ENCODE results near the gene HIP1R.
"Not testable (repeated sequence)": the region's sequence is repeated elsewhere in the genome, so short reads cannot be mapped to it uniquely, and the experiment has no call there.

The HIP1R gene

DNA sequence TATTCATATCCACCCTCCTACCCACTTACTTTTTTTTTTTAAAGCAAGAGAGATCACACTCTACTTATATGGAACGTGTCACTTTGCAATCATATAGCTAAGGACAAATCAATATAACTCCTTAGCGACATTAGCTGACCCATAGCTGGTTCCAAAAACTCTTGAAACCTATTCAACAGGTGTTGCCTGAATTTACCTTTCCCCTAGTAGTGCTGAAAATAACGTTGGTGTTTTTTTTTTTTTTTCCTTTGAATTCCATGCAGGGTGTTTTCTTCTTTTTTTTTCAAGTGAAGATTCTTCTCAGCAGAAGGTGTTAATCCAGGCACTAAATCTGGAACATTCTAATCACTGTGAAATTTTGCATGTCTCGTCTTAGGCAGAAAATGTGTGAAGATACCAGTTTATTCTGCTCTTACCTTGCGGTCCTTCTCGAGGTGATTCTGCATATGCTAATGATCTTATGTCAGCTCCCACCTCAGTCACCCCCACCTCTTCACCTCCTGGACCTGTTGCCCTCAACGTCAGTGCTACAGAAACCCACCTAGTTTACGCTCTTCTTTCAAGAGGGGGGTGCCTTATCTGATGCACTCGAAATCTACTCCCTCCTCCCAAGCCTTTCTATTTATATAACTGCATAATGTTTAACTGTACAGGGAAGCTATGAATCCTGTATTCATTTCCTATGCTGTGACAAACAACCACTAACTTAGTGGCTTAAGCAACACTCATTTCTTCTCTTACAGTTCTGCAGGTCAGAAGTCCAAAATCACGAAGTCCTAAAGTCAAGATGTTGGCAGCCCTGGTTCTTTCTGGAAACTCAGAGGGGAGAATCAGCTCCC lies 67.8 kb downstream of the HIP1R start:
- TF ChIP-seq CTCF (IDR thresholded peaks at IDR 0.05; ENCODE audit: low read length, missing control alignments) = no peak
- DNase-seq (ENCODE audit: low read depth) = no peak
- no peak overlapping the region for H3K4me3 ChIP-seq (replicated peaks; ENCODE audit: low read depth, low read length)

GRCh38 chr12:122903693-122904034 lies 68.4 kb downstream of the HIP1R start:
- H3K4me3 ChIP-seq (replicated peaks; ENCODE audit: low read depth, low read length) = no peak overlapping the region
- DNase-seq (ENCODE audit: low read depth) = no peak
- no peak for TF ChIP-seq CTCF (IDR thresholded peaks at IDR 0.05; ENCODE audit: low read length, missing control alignments)

DNA sequence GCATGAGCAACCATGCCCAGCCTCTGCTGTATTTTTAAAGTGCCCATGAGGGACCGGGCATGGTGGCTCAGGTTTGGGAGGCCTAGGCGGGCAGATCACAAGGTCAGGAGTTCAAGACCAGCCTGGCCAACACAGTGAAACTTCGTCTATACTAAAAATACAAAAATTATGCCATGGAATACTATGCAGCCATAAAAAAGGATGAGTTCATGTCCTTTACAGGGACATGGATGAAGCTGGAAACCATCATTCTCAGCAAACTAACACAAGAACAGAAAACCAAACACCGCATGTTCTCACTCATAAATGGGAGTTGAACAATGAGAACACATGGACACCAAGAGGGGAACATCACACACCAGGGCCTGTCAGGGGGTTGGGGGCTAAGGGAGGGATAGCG lies 70.0 kb downstream of the HIP1R start:
- H3K4me3 ChIP-seq (replicated peaks; ENCODE audit: low read depth, low read length); DNase-seq (ENCODE audit: low read depth): not testable (repeated sequence)

DNA sequence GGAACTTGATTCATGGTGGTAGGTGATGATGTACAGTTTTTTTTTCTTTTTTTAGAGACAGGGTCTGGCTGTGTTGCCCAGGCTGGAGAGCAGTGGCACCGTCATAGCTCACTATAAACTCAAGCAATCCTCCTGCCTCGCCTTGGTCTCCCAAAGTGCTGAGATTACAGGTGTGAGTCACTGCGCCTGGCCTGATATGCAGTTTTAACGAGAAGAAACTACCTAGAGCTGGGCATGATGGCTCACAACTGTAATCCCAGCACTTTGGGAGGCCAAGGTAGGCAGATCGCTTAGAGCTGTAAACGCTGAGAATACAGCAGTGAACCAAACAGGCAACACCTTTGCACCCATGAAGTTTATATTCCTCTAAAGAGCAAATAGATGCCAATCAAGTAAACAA lies 73.7 kb downstream of the HIP1R start:
- no peak overlapping the region for H3K4me3 ChIP-seq (replicated peaks; ENCODE audit: low read depth, low read length)
- no peak for DNase-seq (ENCODE audit: low read depth)
- TF ChIP-seq CTCF (IDR thresholded peaks at IDR 0.05; ENCODE audit: low read length, missing control alignments) = no peak

DNA sequence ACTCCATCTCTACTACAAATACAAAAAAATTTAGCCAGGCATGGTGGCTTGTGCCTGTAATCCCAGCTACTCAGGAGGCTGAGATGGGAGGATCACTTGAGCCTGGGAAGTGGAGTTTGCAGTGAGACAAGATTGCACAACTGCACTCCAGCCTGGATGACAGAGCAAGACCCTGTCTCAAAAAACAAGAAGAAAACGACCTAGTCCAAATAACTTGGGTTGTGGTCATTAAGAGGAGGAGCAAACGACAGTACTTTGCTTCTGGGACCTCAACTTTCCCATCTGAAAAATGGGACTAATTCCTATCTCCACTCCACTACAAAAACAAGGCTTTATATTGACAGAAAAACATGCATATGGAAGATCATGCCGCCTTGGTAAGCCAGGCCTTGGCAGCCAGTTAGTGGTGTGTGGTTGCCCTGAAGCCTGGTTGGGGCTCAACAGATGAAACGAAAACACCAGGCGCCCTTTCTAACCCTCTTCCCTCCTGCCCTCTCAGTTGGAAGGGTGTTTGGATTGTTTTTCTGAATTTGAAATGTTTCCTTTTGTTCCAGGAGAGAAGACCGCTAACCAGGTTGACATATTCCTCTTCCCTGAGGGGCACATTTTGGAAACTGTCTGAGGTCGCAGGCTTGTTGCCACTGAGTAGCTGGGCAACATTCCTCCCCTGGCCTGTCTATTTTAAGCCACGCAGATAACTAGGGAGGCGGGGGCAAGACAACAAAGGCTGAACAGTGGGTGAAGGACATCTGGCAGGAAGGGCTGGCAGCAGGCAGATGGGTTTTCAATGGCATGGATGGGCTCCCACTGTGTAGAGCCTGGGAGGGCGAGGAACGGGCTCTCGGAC lies 74.4 kb downstream of the HIP1R start:
- no peak overlapping the region for H3K4me3 ChIP-seq (replicated peaks; ENCODE audit: low read depth, low read length)

More for the DNA sequence above, 74.4 kb downstream of the HIP1R start:
- no peak for DNase-seq (ENCODE audit: low read depth)
- TF ChIP-seq CTCF (IDR thresholded peaks at IDR 0.05; ENCODE audit: low read length, missing control alignments) = no peak

Measured in fibroblast of pulmonary artery (primary cell).